Measurements from ENCODE around the gene ACER3.
"Not testable (repeated sequence)": the region's sequence is repeated elsewhere in the genome, so short reads cannot be mapped to it uniquely, and the experiment has no call there.

The ACER3 gene

GRCh38 chr11:77038029-77038824 is 177.5 kb downstream of the ACER3 start:
- no peak for DNase-seq (ENCODE audit: low read depth in 2 of 2)

DNA sequence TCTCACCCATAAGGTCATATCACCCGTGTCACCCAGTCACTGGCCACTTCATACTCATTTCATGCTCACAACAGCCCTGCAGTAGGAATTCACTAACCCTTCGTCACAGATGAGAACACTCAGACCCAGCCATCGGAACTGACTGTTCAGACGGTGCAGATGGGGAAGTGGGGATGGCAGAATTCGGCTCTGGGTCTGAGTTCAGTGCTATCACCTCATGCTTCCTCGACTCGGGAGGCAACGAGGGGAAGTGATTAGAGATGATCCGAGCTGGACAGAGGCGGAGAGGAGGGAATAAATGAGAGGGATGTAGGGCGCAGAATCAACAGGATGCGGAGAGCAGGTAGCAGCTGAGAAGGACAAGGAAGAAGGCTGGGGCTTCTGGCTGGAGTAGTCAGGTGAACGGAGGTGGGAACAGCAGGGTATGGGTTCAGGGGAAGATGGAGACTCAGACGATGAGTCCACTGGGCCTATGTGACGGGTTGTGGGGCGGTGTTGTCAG is 178.2 kb downstream of the ACER3 start:
- DNase-seq (ENCODE audit: low read depth in 2 of 2): no peak

GRCh38 chr11:77039491-77040400 is 179.0 kb downstream of the ACER3 start:
- DNase-seq (ENCODE audit: low read depth in 2 of 2): peak in 1 of 2 experiments; percentile 8

DNA sequence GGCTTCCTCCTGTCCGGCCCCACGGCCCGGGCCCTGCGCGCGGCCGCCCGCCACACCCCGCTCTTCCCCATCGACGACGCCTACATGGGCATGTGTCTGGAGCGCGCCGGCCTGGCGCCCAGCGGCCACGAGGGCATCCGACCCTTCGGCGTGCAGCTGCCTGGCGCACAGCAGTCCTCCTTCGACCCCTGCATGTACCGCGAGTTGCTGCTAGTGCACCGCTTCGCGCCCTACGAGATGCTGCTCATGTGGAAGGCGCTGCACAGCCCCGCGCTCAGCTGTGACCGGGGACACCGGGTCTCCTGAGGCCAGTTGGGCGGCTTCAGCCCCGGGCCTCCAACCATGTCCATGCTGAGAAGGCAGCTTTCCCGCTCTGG is 179.7 kb downstream of the ACER3 start:
- DNase-seq (ENCODE audit: low read depth in 2 of 2): no peak

DNA sequence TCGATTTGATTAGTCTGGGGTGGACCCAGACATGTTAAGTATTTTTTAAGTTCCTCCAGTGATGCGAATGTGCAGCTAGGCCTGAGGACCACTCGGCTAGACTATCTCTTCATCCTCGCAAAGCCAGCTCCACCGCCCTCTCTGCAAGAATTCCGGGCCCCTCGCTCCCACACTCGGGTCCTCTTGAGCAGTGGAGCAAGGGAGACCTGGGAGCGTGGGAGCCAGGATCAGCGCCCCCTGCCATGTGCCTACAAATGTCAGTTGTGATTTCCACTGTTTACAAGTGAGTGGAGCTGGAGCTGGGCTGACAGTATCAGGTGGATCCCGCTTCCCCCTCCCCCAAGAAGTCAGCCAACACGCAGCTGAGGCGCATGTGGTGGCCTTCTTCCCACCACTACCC is 180.2 kb downstream of the ACER3 start:
- DNase-seq (ENCODE audit: low read depth in 2 of 2): no peak

GRCh38 chr11:77042111-77042726 is 181.5 kb downstream of the ACER3 start:
- DNase-seq (ENCODE audit: low read depth in 2 of 2): no peak

DNA sequence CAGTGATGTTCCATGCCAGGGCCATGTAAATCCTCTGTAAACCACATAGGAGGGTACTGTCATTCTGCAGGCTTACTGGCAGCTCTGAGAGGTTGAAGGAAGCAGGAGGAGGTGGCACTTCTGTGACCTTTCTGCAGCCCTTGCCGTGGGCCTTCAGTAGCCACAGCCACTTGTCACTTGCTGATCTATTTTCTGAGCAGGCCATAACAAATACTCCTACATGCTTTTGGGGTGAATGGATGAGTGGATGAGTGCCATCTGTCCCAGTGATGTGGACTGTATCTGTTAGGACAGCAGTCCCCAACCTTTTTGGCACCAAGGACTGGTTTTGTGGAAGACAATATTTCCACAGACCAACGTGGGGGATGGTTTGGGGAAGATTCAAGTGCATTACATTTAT is 183.6 kb downstream of the ACER3 start:
- DNase-seq (ENCODE audit: low read depth in 2 of 2): no peak

GRCh38 chr11:77044886-77045285 is 184.2 kb downstream of the ACER3 start:
- no peak for DNase-seq (ENCODE audit: low read depth in 2 of 2)

- peak in 1 of 2 experiments; percentile 43 for DNase-seq (ENCODE audit: low read depth in 2 of 2)
These were observed 185.4 kb downstream of the ACER3 start for GRCh38 chr11:77046060-77046501.

DNA sequence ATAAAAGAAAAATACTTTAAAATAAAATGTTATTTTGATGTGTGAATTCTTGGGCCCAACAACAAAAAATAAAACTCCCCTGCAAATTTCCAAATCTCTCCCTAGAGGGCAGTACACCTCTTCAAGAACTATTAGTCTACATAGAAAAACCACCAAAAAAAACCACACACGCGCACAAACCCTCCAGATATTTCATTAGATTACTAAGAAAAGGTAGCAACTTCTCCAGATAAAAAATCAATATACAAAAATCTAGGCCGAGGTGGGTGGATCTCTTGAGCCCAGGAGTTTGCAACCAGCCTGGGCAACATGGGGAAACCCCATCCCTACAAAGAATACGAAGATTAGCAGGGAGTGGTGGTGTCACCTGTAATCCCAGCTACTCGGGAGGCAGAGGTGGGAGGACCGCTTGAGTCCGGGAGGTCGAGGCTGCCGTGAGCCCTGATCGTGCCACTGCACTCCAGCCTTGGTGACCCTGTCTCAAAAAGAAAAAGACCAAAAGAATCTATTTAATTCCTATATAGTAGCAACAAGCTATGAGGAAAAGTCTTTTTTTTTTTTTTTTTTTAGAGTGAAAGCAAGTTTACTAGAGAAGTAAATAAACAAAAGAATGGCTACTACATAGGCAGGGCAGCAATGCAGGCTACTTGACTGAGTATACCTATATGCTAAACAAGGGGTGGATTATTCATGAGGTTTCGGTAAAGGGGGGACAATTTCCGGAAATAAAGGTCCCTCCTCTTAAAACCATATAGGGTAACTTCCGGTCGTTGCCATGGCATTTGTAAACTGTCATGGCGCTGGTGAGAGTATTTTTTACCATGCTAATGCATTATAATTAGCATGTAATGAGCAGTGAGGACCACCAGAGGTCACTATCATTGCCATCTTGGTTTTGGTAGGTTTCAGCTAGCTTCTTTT is 186.5 kb downstream of the ACER3 start:
- peak; percentile 50 to 51 for DNase-seq (ENCODE audit: low read depth in 2 of 2)

- DNase-seq (ENCODE audit: low read depth in 2 of 2): not testable (repeated sequence)
These were observed 187.3 kb downstream of the ACER3 start for GRCh38 chr11:77047928-77048446.

DNA sequence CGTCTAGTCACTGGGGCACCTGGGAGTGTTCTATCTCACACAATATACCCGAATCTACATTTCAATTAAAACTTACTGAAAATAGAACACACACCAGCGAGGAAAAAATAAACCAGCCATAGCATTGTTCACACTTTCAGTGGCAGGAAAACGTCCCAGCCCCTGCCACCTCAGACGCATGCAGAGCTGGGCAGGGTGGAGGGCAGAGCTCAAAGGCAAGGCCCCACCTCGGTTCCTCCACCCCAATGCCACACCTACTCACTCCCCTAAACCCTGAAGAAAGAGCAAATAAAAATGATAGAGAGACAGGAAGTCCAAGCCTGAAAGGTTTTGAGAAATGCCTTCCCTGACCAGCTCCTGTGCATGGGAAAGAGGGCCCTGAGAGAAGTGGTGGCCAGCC is 188.3 kb downstream of the ACER3 start:
- DNase-seq (ENCODE audit: low read depth in 2 of 2): no peak

GRCh38 chr11:77051511-77051910 is 190.8 kb downstream of the ACER3 start:
- no peak for DNase-seq (ENCODE audit: low read depth in 2 of 2)

- DNase-seq (ENCODE audit: low read depth in 2 of 2): no peak
These were observed 191.8 kb downstream of the ACER3 start for GRCh38 chr11:77052518-77052917.

DNA sequence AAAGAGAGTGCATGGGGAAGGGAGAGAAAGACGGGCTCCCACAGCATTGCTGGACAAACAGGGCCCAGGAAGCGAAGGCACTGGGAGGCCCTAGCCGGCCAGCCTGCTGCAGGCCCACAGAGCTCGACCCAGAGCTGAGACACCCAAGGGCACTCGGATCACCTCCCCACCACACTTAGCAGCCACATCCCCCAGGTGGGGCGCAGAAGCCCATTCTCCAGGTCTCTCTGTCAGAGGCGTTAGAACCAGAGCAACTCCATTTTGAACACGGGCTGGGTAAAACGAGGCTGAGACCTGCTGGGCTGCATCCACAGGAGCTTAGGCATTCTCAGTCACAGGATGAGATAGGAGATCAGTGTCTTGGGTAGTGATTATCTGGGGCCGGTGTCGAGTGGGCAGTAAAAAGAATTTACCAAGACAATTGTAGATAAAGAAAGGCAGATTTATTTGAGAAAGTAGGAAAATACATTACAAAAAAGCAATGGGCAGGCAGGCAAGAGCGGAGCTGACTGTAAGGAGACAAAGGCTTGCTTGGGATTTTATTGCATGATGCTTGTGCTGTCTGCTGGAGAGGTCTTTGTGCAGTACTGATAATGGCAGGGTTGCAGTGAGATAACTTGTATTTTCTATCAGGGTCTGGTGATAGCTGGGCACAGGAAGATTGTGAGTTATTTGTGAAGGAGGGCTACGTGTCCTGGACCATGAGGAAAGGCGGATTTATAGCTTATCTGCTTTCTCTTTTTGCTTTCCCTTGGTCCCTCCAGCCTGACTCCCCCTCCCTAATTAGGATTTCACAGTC is 192.7 kb downstream of the ACER3 start:
- no peak for DNase-seq (ENCODE audit: low read depth in 2 of 2)

DNA sequence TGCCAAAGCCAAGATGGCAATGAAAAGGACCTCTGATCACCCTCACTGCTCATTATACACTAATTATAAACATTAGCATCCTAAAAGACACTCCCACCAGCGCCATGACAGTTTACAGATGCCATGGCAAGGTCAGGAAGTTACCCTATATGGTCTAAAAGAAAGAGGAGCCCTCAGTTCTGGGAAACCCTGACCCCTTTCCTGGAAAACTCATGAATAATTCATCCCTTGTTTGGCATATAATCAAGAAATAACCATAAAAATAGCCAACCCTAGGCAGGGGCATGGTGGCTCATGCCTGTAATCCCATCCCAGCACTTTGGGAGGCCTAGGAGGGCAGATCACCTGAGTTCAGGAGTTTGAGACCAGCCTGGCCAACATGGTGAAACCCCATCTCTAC is 193.4 kb downstream of the ACER3 start:
- no peak for DNase-seq (ENCODE audit: low read depth in 2 of 2)

GRCh38 chr11:77055101-77055561 is 194.4 kb downstream of the ACER3 start:
- no peak for DNase-seq (ENCODE audit: low read depth in 2 of 2)

DNA sequence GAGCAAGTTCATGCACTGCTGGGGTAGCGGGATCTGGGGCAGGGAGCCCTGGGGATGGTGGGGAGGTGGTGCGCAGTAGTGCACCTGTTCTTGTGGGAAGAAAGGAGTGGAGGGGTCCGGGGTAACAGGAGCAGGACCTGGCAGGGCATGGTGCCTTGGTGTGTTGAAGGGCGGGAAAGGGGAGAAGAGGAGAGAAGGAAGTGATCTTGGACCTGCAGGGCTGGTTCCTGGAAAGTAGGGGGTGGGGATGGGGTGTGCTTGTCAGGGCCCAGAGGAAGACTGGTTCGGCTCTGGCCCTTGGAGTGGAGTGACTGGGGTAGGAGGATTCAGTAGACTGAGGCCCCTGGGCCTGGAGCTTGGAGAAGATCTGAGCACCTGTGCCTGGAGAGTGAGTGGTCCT is 195.2 kb downstream of the ACER3 start:
- DNase-seq (ENCODE audit: low read depth in 2 of 2): no peak

- DNase-seq (ENCODE audit: low read depth in 2 of 2): no peak
These were observed 196.2 kb downstream of the ACER3 start for GRCh38 chr11:77056814-77057402.

Data from stimulated activated CD4-positive, alpha-beta T cell treated with anti-CD3 and anti-CD28 coated beads, Interleukin-12 subunit alpha, Interleukin-12 subunit beta, amount 100 ng/mL, for 24 hours (primary cell).